NCI-H2107 (cell line): ENCODE measurements around the gene MARCHF5.
"Not testable (repeated sequence)": the region's sequence is repeated elsewhere in the genome, so short reads cannot be mapped to it uniquely, and the experiment has no call there.

Experiments
- DNase-seq: peaks from one replicate; lab custom pipeline; 2025; lab: John Stamatoyannopoulos, UW

MARCHF5 gene

GRCh38 chr10:92387289-92387940 is 96.4 kb downstream of the MARCHF5 start:
- DNase-seq = no peak

GRCh38 chr10:92393173-92393572 is 102.2 kb downstream of the MARCHF5 start:
- DNase-seq = not testable (repeated sequence)

- no peak for DNase-seq
Measured at GRCh38 chr10:92395271-92395670, 104.3 kb downstream of the MARCHF5 start.

- not testable (repeated sequence) for DNase-seq
Measured at GRCh38 chr10:92402234-92402633, 111.3 kb downstream of the MARCHF5 start.
